Urinary bladder (tissue), 4 donors: Measurements from ENCODE around the gene CCDC59. TPM values are rescaled to one million over a fixed set of nuclear protein-coding genes. Genes with fewer than 3 reads are reported as not detected.

Source experiments
- DNase-seq: peaks from one replicate; pipeline ENCODE4 v3.0.0-alpha.2; 2015; ENCODE audit errors: extremely low spot score
- H3K27ac ChIP-seq: one replicate; pipeline ENCODE4 v1.5.1; 2013; ENCODE audit warnings: low read depth, mild to moderate bottlenecking, moderate library complexity
- H3K36me3 ChIP-seq: one replicate; pipeline ENCODE4 v1.6.1; 2013; ENCODE audit warnings: mild to moderate bottlenecking, moderate library complexity; ENCODE audit not compliant: insufficient read depth
- H3K4me1 ChIP-seq: one replicate; pipeline ENCODE4 v1.6.1; 2013; ENCODE audit warnings: mild to moderate bottlenecking, moderate library complexity; ENCODE audit not compliant: insufficient read depth
- H3K4me3 ChIP-seq: one replicate; pipeline ENCODE4 v1.5.1; 2013; ENCODE audit warnings: low read depth, low read length
- WGBS: extraction: QIAGEN DNeasy Blood & Tissue Kit; methylation state at CpG from one replicate; pipeline ENCODE4 v1.1.7; 2013; 5-methylcytosine and 5-hydroxymethylcytosine counted together
- polyA plus RNA-seq: library from polyadenylated mRNA; stranded (reverse); fragments of 200-250 nt; gene quantifications from one replicate; pipeline ENCODE4 v1.2.3, GENCODE V29; 2013
- total RNA-seq: library from RNA; depleted of rRNA; stranded (reverse); fragments of >200 nt; gene quantifications from one replicate; pipeline ENCODE4 v1.2.3, GENCODE V29; 2014
- donor health status: healthy with polysubstance abuse.
- donor health status: healthy.

CCDC59 gene
- total and polyA plus RNA-seq, 2 donors, result 40.2 to 45.6 TPM

GRCh38 chr12:82357340-82357739 is 847 bp downstream of the CCDC59 start:
- peaks cover 2% of the 10 kb centered on the region for H3K36me3 ChIP-seq
- H3K4me1 ChIP-seq, result no peaks in the 10 kb centered on the region
- H3K27ac ChIP-seq, result no peak overlapping the region
- peak overlapping the region; percentile 78 for H3K4me3 ChIP-seq
- WGBS, result 42% methylated on average over 4 of the region's 4 CpGs
- no peak for DNase-seq

- no peak for DNase-seq
- WGBS, result 87% methylated on average over 6 of the region's 6 CpGs
- Histone ChIP-seq H3K27ac (no peak overlapping the region), H3K4me3 (no peak overlapping the region), H3K36me3 (no peaks in the 10 kb centered on the region), H3K4me1 (no peaks in the 10 kb centered on the region)
Observed at GRCh38 chr12:82351390-82351789, 6.8 kb downstream of the CCDC59 start.

GRCh38 chr12:82350161-82350560 is 8.0 kb downstream of the CCDC59 start:
- H3K27ac ChIP-seq, result no peak overlapping the region
- no peak overlapping the region for H3K4me3 ChIP-seq
- no peaks in the 10 kb centered on the region for H3K36me3 ChIP-seq
- no peak for DNase-seq
- 96% methylated on average over 3 of the region's 3 CpGs for WGBS
- H3K4me1 ChIP-seq, result no peaks in the 10 kb centered on the region

GRCh38 chr12:82329508-82329907 is 28.7 kb downstream of the CCDC59 start:
- no peak overlapping the region for H3K4me3 ChIP-seq
- H3K4me1 ChIP-seq, result no peaks in the 10 kb centered on the region
- 15% methylated on average over 1 of the region's 1 CpG for WGBS
- H3K36me3 ChIP-seq, result no peaks in the 10 kb centered on the region
- H3K27ac ChIP-seq, result no peak overlapping the region
- no peak for DNase-seq

- Histone ChIP-seq H3K27ac (no peak overlapping the region), H3K4me3 (no peak overlapping the region), H3K36me3 (no peaks in the 10 kb centered on the region), H3K4me1 (no peaks in the 10 kb centered on the region)
- WGBS, result 66% methylated on average over 1 of the region's 1 CpG
- DNase-seq, result no peak
Observed at GRCh38 chr12:82327861-82328260, 30.3 kb downstream of the CCDC59 start.

GRCh38 chr12:82326905-82327503 is 31.2 kb downstream of the CCDC59 start:
- Histone ChIP-seq H3K4me3 (no peak overlapping the region), H3K27ac (no peak overlapping the region), H3K36me3 (no peaks in the 10 kb centered on the region), H3K4me1 (no peaks in the 10 kb centered on the region)
- no peak for DNase-seq
- WGBS, result 16% methylated on average over 1 of the region's 1 CpG

GRCh38 chr12:82325540-82326336 is 32.4 kb downstream of the CCDC59 start:
- H3K4me3 ChIP-seq, result no peak overlapping the region
- WGBS, result 57% methylated on average over 4 of the region's 4 CpGs
- no peaks in the 10 kb centered on the region for H3K36me3 ChIP-seq
- H3K4me1 ChIP-seq, result no peaks in the 10 kb centered on the region
- H3K27ac ChIP-seq, result no peak overlapping the region
- DNase-seq, result no peak

GRCh38 chr12:82319276-82319675 is 38.9 kb downstream of the CCDC59 start:
- Histone ChIP-seq H3K27ac (no peak overlapping the region), H3K4me1 (no peaks in the 10 kb centered on the region), H3K4me3 (no peak overlapping the region), H3K36me3 (no peaks in the 10 kb centered on the region)
- DNase-seq, result no peak
- WGBS, result 75% methylated on average over 1 of the region's 1 CpG

GRCh38 chr12:82314406-82314892 is 43.7 kb downstream of the CCDC59 start:
- Histone ChIP-seq H3K4me1 (no peaks in the 10 kb centered on the region), H3K27ac (no peak overlapping the region), H3K36me3 (no peaks in the 10 kb centered on the region), H3K4me3 (no peak overlapping the region)
- WGBS, result 41% methylated on average over 8 of the region's 8 CpGs
- no peak for DNase-seq

Other genes with a start within 250 kb of the CCDC59 start
- gene METTL25, start 142 bp upstream of the CCDC59 start, total RNA-seq, result 65.6 TPM
- 5.3 TPM for gene METTL25, start 142 bp upstream of the CCDC59 start, polyA plus RNA-seq